DLD1 (cell line): ENCODE results near the gene DNAH2.

Source experiments
- in situ Hi-C: cut with HindIII; loops from 2 replicates; pipeline ENCODE4 v1.10.0; 2017; ENCODE audit warnings: low sequenced_read_pairs

Gene DNAH2

DNA sequence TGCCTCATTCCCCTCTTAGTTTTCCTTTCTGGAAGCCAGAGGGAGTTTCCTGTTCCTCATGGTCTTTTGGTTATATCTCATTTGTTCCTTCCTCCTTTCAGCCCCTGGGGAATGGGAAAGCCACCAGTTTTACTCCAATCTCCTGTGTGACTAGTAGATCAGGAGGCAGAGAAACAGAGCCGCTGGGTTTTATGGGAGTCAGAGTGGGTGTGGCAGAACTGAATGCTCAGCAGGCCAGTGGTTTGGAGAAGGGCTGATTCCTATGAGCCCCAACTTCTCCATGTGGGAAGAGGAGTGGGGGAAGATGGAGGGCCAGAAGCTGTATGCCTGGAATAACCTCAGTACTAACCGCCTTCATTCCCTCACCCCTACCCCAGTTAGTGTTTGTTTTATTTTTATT is 4.1 kb downstream of the DNAH2 start:
- in situ Hi-C loops, result no loop called here

DNA sequence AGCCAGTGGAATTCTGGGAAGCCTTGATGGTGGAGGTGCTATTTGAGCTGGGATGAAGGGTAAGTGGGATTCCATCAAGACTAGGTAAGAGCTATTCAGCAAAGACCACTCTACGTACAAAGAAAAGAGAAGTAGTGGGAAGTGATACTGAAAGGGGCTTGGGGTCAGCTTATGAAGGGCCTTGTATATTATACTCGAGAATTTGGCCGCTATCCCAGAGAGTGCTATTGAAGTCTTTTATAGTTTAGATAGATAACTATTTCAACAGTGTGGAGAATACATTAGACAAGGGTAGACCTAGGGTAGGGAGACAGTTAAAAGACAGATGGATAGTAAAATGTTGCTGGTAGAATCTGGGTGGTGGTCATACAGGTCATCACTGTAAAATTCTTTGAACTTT is 10.3 kb downstream of the DNAH2 start:
- in situ Hi-C loops, result no loop called here

DNA sequence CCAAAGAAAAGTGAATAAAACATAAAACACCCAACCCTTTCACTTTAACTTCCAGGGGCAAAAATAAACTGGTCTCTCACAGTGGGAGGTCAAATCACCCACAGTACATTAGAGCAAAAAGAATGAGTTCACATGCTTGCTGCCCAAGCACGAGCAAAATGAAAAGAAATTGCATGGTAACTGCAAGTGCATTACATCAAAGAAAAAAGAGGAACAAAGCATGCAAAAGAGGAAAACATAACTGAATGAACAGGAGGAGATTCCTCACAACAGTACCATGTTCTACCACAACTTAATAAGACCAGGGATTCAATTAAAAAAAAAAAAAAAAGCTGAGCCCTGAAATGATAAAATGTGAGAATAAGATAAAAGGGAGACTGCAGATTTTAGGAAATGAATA is 12.3 kb downstream of the DNAH2 start:
- in situ Hi-C loops, result no loop called here

DNA sequence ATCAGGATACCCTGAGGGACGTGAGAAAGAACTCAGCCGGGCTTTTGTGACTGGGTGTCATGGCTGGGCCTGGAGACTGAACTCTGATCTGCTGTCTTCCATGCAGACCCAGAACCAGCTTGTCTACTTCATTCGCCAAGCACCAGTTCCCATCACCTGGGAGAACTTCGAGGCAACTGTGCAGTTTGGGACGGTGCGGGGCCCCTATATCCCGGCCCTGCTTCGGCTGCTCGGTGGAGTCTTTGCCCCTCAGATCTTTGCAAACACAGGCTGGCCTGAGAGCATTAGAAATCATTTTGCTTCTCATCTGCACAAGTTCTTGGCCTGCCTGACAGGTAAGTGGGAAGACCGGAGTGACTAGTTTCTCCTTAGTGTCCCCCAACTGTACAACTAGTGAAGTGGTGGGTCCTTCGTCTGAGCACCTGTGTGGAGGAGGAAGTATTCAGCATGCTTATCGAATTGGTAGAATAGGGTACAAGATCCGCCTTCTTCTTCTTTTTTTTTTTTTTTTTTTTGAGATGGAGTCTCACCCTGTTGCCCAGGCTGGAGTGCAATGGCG is 15.5 kb downstream of the DNAH2 start:
- in situ Hi-C loops, result no loop called here

DNA sequence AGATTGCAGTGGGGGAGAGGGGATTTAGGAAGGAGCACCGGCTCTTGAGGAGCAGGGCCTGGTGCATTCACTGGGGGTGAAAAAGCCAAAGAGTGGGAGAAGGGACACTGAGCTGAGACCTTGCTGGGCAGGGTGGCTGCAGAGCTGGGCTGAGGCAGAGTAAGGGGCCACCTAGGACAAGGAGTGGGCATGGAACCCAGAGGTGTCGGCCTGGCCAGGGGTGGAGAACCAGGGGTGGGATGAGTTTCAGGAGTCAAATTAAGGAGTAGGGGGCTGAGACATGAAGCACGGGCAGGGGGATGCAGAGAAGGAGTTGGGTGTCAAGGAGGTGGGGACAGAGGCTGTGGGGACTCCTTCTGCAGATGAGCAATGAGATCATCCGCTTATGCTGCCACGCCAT is 20.1 kb downstream of the DNAH2 start:
- in situ Hi-C loops, result no loop called here

DNA sequence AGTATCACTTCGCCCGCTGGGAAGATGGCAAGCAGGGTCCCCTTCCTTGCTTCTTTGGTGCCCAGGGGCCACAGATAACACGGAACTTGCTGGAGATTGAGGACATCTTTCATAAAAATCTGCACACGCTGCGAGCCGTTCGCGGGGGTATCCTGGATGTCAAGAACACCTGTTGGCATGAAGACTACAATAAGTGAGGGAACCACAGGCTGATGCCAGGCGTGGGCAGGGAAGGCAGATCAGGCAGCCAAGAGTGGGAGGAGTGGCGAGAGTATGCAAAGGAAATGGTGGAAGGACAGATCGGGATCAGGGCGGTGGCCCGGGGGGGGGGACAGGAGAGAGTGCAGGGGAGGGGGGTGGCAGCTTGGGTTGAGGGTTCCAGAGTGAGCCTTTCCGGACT is 22.2 kb downstream of the DNAH2 start:
- in situ Hi-C loops, result no loop called here

DNA sequence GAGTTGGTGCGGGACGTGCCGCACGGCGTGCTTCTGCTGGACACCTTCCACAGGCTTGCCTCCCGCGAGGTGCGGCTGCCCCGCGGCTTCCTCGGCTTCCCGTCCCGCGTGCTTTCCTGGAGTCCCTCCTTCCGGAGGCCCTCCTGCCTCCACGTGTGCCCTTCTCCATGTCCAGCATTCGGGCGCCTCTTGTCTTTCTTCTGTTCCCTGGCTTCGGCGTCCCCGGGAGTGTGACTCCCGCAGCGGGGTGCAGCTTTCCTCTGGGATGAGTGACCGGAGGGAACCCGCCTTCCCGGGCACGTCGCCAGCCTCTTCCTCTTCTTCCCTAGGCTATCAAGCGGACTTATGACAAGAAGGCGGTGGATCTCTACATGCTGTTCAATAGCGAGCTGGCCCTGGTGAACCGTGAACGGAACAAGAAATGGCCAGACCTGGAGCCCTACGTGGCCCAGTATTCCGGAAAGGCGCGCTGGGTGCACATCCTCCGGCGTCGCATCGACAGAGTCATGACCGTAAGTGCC is 23.0 kb downstream of the DNAH2 start:
- in situ Hi-C loops, result no loop called here

DNA sequence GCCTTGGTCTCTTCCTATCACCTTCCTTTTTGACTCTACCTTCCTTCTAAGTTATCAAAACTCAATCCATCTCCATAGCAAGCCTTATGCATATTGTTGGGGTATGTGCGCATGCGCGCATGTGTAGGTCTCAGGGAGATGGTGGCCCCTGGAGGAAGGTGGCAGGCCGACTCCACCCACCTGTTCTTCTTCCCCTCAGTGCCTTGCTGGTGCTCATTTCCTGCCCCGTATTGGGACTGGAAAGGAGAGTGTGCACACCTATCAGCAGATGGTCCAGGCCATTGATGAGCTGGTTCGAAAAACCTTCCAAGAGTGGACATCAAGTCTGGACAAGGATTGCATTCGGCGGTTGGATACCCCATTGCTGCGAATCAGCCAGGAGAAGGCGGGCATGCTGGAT is 25.2 kb downstream of the DNAH2 start:
- in situ Hi-C loops, result no loop called here

DNA sequence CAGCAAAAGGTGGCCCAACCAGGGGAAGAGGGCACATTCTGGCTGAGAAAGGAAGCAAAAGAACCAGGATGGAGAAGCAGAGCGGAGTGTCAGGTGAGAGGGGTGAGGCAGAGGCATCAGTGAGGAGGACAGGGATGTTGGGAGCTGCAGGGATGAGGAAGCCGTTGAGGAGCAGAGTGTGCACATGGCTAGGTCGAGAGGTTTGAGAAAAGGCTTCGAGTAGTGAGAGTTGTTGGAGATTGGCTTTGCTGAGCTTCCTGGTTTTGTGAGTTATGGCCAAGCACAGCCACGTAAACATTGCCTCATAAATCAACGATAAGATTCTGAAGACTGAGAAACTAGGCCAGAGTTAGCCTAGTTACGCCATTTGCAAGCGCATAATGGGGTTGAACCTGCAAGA is 26.9 kb downstream of the DNAH2 start:
- in situ Hi-C loops, result no loop called here

DNA sequence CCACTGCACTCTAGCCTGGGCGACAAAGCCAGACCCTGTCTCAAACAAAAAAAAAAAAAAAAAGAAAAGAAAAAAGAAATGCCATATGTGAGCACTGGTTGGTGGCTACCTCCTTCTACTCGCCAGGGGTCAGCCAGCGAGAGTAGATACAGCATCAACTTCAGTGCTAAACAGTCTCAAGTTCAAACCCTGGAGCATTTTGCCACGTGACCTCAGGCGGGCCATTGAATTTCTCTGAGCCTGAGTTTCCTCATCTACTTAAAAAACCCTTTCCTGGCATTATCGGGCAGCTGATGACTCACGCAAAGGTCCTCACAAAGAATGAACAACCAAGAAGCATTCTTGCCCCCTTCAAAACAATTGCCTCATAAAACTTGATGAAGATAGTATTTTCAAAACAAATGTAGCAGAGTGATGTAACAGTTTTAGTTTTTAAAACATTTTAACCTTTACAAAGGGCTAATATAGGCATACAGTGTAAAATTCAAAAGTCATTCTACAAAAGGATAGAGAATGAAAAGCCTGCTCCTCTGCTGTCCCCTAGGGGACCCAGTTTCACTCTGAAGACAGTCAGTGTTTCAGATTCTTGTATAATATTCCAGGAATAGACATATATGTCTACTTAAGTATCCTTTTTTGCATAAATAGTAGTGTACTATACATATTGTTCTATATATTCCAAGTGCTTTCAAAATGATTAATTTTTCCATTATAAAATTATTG is 28.4 kb downstream of the DNAH2 start:
- in situ Hi-C loops, result no loop called here

DNA sequence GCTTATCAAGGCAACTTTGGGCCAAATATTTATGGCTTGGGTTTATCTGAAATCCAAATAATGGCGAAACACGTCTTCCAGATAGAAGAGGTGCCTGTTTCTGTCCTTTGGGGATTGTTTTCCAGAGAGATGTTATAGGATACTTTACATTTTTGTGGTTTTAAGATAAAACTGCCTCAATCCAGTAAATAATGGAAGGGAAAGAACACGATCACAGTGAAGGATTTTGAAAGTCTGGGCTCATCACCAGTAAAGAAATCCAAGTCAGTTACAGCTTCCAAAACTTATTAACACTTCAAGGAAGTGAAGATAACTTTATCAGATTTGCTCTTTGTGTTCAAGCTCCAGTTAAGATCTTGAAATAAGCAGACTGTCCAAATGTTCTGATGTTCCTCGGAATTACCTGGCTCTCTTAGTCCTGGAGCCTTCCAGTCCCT is 30.1 kb downstream of the DNAH2 start:
- in situ Hi-C loops, result no loop called here

DNA sequence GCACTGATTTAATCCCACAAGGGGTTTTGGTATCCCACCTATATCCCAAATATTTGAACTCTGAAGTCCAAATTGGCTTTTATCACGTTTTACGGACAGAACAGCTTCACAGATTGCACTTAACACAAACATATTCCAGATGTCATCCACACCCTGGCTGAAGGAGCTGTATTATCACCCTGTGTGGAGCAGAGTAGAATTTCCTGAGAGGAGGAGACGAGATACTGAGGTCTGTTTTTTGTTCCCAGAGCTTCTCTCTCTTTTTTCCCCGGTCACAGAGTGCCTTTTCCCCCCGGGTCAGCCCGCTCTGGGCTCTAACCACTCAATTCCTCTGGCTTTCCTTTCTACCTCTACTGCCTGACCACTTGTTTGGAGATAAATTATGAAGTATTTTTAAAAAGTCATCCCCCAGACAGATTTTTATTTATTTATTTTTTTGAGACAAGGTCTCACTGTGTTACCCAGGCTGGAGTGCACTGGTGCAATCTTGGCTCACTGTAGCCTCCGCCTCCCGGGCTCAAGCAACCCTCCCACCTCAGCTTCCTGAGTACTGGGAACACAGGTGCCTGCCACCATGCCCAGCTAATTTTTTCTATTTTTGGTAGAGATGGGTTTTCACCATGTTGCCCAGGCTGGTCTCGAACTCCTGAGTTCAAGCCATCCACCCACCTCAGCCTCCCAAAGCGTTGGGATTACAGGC is 30.7 kb downstream of the DNAH2 start:
- in situ Hi-C loops, result no loop called here

DNA sequence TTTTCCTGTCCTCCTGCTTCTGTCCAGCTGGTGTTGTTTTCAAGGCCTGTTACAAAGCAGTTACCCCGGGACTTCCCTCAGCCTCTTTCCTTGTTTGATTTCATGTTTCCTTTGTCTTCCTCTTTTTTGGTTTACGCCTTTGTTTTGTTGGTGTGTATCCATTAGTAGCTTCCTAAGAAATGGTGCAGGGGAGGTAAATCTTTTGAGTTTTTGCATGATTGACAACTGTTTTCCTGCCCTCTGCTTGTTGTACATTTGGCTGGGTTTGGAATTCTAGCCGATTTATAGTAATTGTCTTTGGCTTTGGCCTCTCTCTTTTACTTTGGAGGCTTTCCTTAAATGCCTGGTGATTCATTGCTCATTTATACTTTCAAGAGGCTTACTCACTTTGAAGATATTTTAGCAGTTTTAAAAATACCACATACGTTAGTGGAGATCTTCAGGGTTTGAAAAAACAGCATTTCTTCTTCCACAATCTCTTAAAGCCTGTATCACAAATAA is 32.8 kb downstream of the DNAH2 start:
- in situ Hi-C loops, result no loop called here

DNA sequence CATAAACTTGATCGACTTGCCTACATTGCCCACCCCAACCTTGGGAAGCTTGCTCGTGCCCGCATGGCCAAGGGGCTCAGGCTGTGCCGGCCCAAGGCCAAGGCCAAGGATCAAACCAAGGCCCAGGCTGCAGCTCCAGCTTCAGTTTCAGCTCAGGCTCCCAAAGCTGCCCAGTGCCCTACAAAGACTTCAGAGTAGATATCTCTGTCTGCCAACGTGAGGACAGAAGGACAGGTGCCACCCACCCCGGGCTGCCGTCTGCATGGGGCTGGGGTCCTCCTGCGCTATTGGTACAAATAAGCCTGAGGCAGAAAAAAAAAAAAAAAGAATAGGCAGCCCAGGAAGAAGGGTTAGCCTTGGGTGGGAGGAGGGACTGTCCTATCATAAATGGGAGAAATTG is 37.1 kb downstream of the DNAH2 start:
- in situ Hi-C loops, result no loop called here

DNA sequence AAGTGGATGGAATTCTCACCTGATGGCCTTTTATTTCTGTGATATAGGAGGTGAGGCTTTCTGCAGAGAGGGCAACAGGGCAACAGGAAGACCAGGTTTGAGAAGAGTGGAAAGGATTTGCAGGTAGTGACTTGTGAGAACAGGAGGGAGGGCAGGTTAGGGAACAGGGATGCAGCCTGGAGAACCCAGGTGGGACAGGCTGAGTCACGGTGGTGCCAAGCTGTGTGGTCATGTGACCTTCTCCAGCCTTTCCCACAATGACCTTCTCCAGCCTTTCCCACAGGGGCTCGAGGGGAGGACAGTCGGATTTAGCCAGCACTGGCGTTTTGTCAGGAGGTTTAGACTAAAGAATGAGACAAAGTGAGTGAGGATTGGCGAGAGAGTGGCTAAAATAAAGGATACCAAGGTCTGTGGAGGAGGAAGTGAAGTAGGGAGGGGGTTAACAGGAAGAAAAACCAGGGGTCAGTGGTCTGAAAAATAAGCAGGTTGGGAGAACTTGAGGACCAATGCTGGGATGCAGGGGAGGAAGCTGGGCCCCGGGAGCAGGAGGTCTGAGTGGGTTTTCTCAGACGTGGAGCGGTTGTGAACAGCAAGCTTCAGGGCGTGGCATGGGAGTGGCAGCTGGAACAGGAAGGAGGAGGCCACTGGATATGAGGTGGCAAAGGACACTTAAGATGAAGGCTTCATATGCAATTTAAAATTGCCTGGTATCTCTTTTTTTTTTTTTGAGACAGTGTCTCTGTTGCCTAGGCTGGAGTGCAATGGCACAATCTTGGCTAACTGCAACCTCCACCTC is 37.7 kb downstream of the DNAH2 start:
- in situ Hi-C loops, result no loop called here

DNA sequence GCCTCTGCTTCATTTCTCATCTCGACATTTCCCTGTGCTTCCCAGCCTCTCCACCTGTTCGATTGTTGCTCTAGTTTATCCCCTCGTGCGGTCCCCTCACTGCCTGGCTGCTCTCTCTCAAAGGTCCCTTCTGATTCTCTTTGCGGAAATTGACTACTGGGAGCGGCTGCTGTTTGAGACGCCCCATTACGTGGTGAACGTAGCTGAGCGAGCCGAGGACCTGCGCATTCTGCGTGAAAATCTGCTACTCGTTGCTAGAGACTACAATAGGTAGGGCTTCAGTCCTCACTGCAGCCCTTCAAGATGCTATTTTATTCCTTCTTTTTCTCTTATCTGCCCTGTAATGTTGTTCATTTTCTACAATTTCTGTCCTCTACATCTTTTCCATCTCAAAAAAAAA is 39.4 kb downstream of the DNAH2 start:
- in situ Hi-C loops, result no loop called here

DNA sequence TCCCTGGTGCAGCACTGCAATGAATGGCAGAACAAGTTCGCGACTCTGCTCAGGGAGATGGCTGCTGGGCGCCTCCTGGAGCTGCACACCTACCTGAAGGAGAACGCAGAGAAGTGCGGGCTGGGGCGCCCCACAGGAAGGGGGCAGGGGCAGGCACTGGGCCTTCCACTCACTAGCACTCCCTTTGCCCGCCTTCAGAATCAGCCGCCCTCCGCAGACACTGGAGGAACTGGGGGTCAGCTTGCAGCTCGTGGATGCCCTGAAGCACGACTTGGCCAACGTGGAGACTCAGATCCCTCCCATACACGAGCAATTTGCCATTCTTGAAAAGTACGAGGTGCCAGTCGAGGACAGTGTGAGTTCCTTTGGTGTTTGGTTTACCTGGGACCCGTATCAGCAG is 46.4 kb downstream of the DNAH2 start:
- in situ Hi-C loops, result no loop called here

DNA sequence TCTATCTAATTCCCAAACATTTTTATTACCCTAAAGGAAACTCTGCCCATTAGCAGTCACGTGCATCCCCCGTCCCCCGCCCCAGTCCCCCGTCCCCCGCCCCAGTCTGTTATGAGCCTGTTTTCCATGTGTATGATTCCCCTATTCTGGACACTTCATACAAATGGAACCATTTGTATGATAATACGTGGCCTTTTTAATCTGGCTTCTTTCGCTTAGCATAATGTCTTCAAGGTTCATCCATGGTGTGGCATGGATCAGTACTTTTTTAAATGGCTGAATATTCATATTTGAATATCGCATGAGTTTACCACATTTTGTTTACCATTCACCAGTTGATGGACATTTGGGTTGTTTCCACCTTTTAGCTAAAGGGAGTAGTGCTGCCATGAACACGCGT is 49.5 kb downstream of the DNAH2 start:
- in situ Hi-C loops, result no loop called here

DNA sequence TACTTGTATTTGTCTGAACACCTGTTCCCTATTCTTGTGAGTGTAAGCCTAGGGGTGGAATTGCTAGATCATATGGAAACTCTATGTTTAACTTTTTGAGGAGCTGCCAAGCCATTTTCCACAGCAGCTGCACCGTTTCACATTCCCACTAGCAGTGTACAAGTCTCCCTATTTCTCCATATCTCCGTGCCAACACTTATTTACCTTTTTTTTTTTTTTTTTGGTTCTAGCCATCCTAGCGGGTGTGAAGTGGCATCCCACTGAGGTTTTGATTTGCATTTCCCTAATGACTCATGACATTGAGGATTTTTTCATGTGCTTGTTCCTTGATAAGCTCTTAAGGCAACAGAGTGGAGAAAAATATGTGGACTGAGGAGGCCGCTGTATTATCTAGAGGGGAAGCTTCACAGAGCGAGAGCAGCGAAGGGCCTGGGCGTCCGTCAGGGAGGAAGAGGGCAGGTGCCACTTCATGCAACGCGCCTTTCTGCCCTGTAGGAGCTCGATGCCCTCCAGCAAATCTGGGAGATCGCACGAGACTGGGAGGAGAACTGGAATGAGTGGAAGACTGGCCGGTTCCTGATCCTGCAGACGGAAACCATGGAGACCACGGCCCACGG is 50.0 kb downstream of the DNAH2 start:
- in situ Hi-C loops, result no loop called here

DNA sequence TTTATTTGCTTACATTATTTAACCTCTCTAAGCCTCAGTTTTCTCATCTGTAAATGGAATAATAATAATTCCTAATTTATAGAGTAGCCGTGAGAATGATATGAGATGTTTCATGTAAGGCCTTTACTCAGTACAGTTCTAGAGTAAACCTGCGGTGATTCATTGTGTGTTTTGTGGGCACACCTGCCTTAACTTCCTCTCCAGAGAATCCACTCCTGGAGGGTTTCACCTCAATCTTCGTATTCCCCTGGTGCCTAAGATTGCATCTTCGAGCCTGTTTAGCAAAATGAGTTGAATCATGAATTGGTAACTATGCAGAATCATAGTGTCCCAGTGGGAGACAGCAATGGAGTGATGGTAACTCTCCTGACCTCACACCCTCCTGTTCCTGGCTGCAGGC is 52.3 kb downstream of the DNAH2 start:
- in situ Hi-C loops, result no loop called here

DNA sequence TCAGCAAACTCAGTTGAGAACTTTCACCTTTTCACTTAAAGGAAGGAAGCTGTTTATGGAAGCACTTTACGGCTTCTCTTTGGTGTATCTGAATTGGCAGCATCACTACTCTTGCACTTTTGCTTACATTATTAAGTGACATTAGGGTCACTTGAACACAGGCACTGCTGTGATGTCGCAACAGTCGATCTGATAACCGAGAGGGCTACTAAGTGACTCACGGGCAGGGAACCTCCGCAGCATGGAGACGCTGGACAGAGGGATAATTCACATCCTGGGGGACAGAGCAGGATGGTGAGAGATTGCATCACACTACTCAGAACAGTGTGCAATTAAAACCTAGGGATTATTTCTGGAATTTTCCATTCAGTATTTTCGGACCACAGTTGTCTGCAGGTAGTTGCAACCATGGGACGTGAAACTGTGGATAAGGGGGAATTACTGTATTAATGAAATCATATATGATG is 56.5 kb downstream of the DNAH2 start:
- in situ Hi-C loops, result no loop called here
